HL-60/S4 (cell line): ENCODE results near the gene CDK7.
"Not testable (repeated sequence)": the region's sequence is repeated elsewhere in the genome, so short reads cannot be mapped to it uniquely, and the experiment has no call there.

Source experiments
- in situ Hi-C: fragments of 300-500 bp; cut with MboI; formaldehyde crosslinking; loops from 2 replicates; pipeline ENCODE4 v1.14.3; 2022; ENCODE audit warnings: low sequenced_read_pairs

The CDK7 gene

GRCh38 chr5:69234457-69235268 is at the start of gene CDK7:
TSS of gene CDK7 (plus strand) at chr5:69234886. CDS start at chr5:69234976, 90 bp downstream.
- in situ Hi-C loops: no loop called here

- in situ Hi-C loops: no loop called here
Observed at GRCh38 chr5:69187342-69187741, 47.3 kb upstream of the CDK7 start.

GRCh38 chr5:69188811-69189161 is 45.9 kb upstream of the CDK7 start:
- in situ Hi-C loops: no loop called here

- in situ Hi-C loops: no loop called here
Observed at GRCh38 chr5:69189162-69190086, 45.3 kb upstream of the CDK7 start, which contains the start of gene CENPH. TSS of gene CENPH (plus strand) at chr5:69189583. CDS start at chr5:69189635, 52 bp downstream.

GRCh38 chr5:69202497-69202896 is 32.2 kb upstream of the CDK7 start:
- in situ Hi-C loops: no loop called here

- in situ Hi-C loops: no loop called here
Observed at GRCh38 chr5:69206528-69207190, 28.0 kb upstream of the CDK7 start.

- in situ Hi-C loops: no loop called here
Observed at GRCh38 chr5:69209602-69210001, 25.1 kb upstream of the CDK7 start.

GRCh38 chr5:69211200-69211599 is 23.5 kb upstream of the CDK7 start:
- in situ Hi-C loops: no loop called here

GRCh38 chr5:69212022-69212421 is 22.7 kb upstream of the CDK7 start:
- in situ Hi-C loops: no loop called here

- in situ Hi-C loops: no loop called here
Observed at GRCh38 chr5:69213513-69214215, 21.0 kb upstream of the CDK7 start.

- in situ Hi-C loops: no loop called here
Observed at GRCh38 chr5:69217151-69217511, 17.6 kb upstream of the CDK7 start.

- in situ Hi-C loops: no loop called here
Observed at GRCh38 chr5:69217548-69218526, 16.8 kb upstream of the CDK7 start.

- in situ Hi-C loops: no loop called here
Observed at GRCh38 chr5:69219939-69220338, 14.7 kb upstream of the CDK7 start.

GRCh38 chr5:69220371-69220770 is 14.3 kb upstream of the CDK7 start:
- in situ Hi-C loops: not testable (repeated sequence)

- in situ Hi-C loops: not testable (repeated sequence)
Observed at GRCh38 chr5:69220833-69221232, 13.9 kb upstream of the CDK7 start.

- in situ Hi-C loops: no loop called here
Observed at GRCh38 chr5:69224520-69224919, 10.2 kb upstream of the CDK7 start.

- in situ Hi-C loops: no loop called here
Observed at GRCh38 chr5:69225860-69226259, 8.8 kb upstream of the CDK7 start.

GRCh38 chr5:69230181-69230580 is 4.5 kb upstream of the CDK7 start:
- in situ Hi-C loops: no loop called here

GRCh38 chr5:69231281-69231680 is 3.4 kb upstream of the CDK7 start:
- in situ Hi-C loops: no loop called here

GRCh38 chr5:69231851-69232250 is 2.8 kb upstream of the CDK7 start:
- in situ Hi-C loops: no loop called here
